HepG2 (cell line): ENCODE data around the gene GGTLC2. TPM values are rescaled to one million over a fixed set of nuclear protein-coding genes. Genes with fewer than 3 reads are reported as not detected.

Source experiments
- ATAC-seq: fragments of 200-7000 bp; cut with Tn5 transposase; 3 replicates; pipeline ENCODE4 v1.9.1; 2020; ENCODE audit warnings: mild to moderate bottlenecking, moderate library complexity
- BruUV-seq: library from RNA; stranded (reverse); fragments of 400-500 nt; replicated peaks from 2 replicates; lab custom pipeline; 2021; lab: Mats Ljungman, UMichigan
- CTCF ChIA-PET: fragments of 300-600 bp; formaldehyde crosslinking; extraction: SDS; loops from one replicate; lab custom pipeline; 2021; ENCODE audit warnings: low total read pairs, inconsistent platforms, low intra/inter-chr PET ratio; lab: Yijun Ruan, JAX
- POLR2A ChIA-PET: fragments of 350-600 bp; sonication (Branson Sonifier 250); formaldehyde crosslinking; loops from one replicate; lab custom pipeline; 2020; ENCODE audit warnings: antibody characterized with exemption, inconsistent platforms; lab: Yijun Ruan, JAX
- DNase-seq: peaks from one replicate; pipeline ENCODE4 v3.0.0-alpha.2; 2015; ENCODE audit warnings: low spot score
- FAIRE-seq: peaks from 3 replicates; lab custom pipeline; 2011; peaks lifted over from hg19 to GRCh38; lab: Jason Lieb, UNC
- H2AFZ ChIP-seq: one replicate; pipeline ENCODE4 v1.6.1; 2011; ENCODE audit warnings: low read length, inconsistent platforms
- H3K27ac ChIP-seq: fragments of 300-600 bp; 3 replicates; pipeline ENCODE4 v1.8.0; 2011; ENCODE audit warnings: mixed run types, mild to moderate bottlenecking, mixed read lengths, low read length, inconsistent platforms; ENCODE audit not compliant: insufficient read depth; ENCODE audit errors: extremely low read length
- H3K27me3 ChIP-seq, 2 experiments: fragments of 200-600 bp in 1 of 2; 2 replicates in 1 of 2; 3 replicates in 1 of 2; pipeline versions ENCODE4 v1.6.0 to v1.8.0; 2011; ENCODE audit warnings: low read length in 2 of 2, mild to moderate bottlenecking in 2 of 2, moderate library complexity in 2 of 2, inconsistent platforms in 1 of 2; ENCODE audit not compliant: insufficient read depth in 2 of 2, control insufficient read depth in 1 of 2
- H3K36me3 ChIP-seq, 2 experiments: fragments of 200-600 bp in 1 of 2; replicated peaks in 1 of 2; 2 replicates in 1 of 2; 3 replicates in 1 of 2; pipeline versions ENCODE4 v1.5.1 to v1.8.0; 2011; ENCODE audit warnings: low read length in 2 of 2, inconsistent platforms in 1 of 2; ENCODE audit not compliant: insufficient read depth in 2 of 2, control insufficient read depth in 1 of 2
- H3K4me1 ChIP-seq: 2 replicates; pipeline ENCODE4 v1.5.1; 2012; ENCODE audit warnings: low read length, inconsistent platforms; ENCODE audit not compliant: insufficient read depth
- H3K4me2 ChIP-seq: 2 replicates; pipeline ENCODE4 v1.6.0; 2011; ENCODE audit warnings: low read depth, low read length, inconsistent platforms
- H3K4me3 ChIP-seq, 3 experiments: fragments of 200-600 bp in 1 of 3; sonication (generic), shearing (Covaris generic) in 1 of 3; replicated peaks in 1 of 3; 2 replicates each; pipeline ENCODE4 v1.5.1; 2011 to 2016; ENCODE audit warnings: low read length in 3 of 3, inconsistent platforms in 2 of 3, low read depth in 2 of 3, mild to moderate bottlenecking in 2 of 3, control low read depth in 1 of 3, mixed read lengths in 1 of 3; ENCODE audit not compliant: insufficient read depth in 1 of 3
- H3K79me2 ChIP-seq: one replicate; pipeline ENCODE4 v1.6.1; 2011; ENCODE audit warnings: low read length, inconsistent platforms; ENCODE audit not compliant: insufficient read depth
- H3K9ac ChIP-seq: 2 replicates; pipeline ENCODE4 v1.6.0; 2011; ENCODE audit warnings: mild to moderate bottlenecking, low read depth, low read length, inconsistent platforms; ENCODE audit not compliant: insufficient read depth
- H3K9me3 ChIP-seq: 2 replicates; pipeline ENCODE4 v1.5.1; 2012; ENCODE audit warnings: mild to moderate bottlenecking, low read length
- H4K20me1 ChIP-seq: 2 replicates; pipeline ENCODE4 v1.6.0; 2011; ENCODE audit warnings: inconsistent platforms, mild to moderate bottlenecking, low read length, moderate library complexity; ENCODE audit not compliant: insufficient read depth
- CBFB ChIP-seq: sonication (generic); formaldehyde crosslinking; IDR thresholded peaks from 2 replicates; pipeline ENCODE4 v1.4.0; 2020; ENCODE audit warnings: missing genetic modification reagents
- ELF4 ChIP-seq: sonication (generic); formaldehyde crosslinking; IDR thresholded peaks from 2 replicates; pipeline ENCODE4 v1.5.0; 2020; ENCODE audit warnings: missing genetic modification reagents, mild to moderate bottlenecking, moderate library complexity, borderline replicate concordance
- KIAA2018 ChIP-seq: sonication (generic); formaldehyde crosslinking; IDR thresholded peaks from 2 replicates; pipeline ENCODE4 v1.5.0; 2020; ENCODE audit warnings: mild to moderate bottlenecking, missing genetic modification reagents, borderline replicate concordance
- MZF1 ChIP-seq: sonication (generic); formaldehyde crosslinking; IDR thresholded peaks from 2 replicates; pipeline ENCODE4 v1.8.1; 2023; ENCODE audit warnings: mild to moderate bottlenecking, missing genetic modification reagents, borderline replicate concordance
- RBFOX2 ChIP-seq: fragments of 200-400 bp; formaldehyde crosslinking; IDR thresholded peaks from 2 replicates; pipeline ENCODE4 v1.6.1; 2017; ENCODE audit warnings: low read depth, mild to moderate bottlenecking, low read length
- SKI ChIP-seq: fragments of 450-650 bp; IDR thresholded peaks from one replicate; pipeline ENCODE4 v1.6.1; 2018; ENCODE audit warnings: mild to moderate bottlenecking; ENCODE audit not compliant: partially characterized antibody
- ZNF253 ChIP-seq: sonication (generic); formaldehyde crosslinking; IDR thresholded peaks from 2 replicates; pipeline ENCODE4 v1.8.0; 2022; ENCODE audit warnings: mild to moderate bottlenecking, missing genetic modification reagents, borderline replicate concordance
- ZNF468 ChIP-seq: sonication (generic); formaldehyde crosslinking; IDR thresholded peaks from 2 replicates; pipeline ENCODE4 v1.8.0; 2022; ENCODE audit warnings: mild to moderate bottlenecking, moderate library complexity, missing genetic modification reagents
- ZNF552 ChIP-seq: sonication (generic); formaldehyde crosslinking; IDR thresholded peaks from 2 replicates; pipeline ENCODE4 v1.9.0; 2022; ENCODE audit warnings: missing genetic modification reagents, mild to moderate bottlenecking, borderline replicate concordance
- WGBS: methylation state at CpG from one replicate; pipeline ENCODE4 v1.1.6; 2017; ENCODE audit warnings: low lambda C conversion rate; 5-methylcytosine and 5-hydroxymethylcytosine counted together
- in situ Hi-C: cut with HindIII; loops from 2 replicates; pipeline ENCODE4 v1.10.0; 2017; ENCODE audit warnings: low pct_unique_long_range_greater_than_20kb; ENCODE audit not compliant: extremely low pct_ligation_motif_present
- intact Hi-C: fragments of 100-400 bp; cut with micrococcal nuclease; formaldehyde crosslinking; loops from one replicate; pipeline ENCODE4 v1.10.0; 2022; ENCODE audit not compliant: unreplicated experiment
- polyA plus RNA-seq, 8 experiments: library from polyadenylated mRNA; depleted of rRNA in 3 of 8; stranded (reverse) in 7 of 8; unstranded in 1 of 8; fragments of >200 nt; fragmentation: Illumina TruSeq in 4 of 8; extraction: Trizol in 4 of 8; gene quantifications; 2 replicates each; pipeline versions ENCODE4 v1.2.1 to v1.2.3, GENCODE V29; 2011 to 2016; ENCODE audit warnings: low read depth in 4 of 8, missing spikeins in 1 of 8, mixed read lengths in 1 of 8; ENCODE audit not compliant: insufficient read depth in 1 of 8
- total RNA-seq, 5 experiments: library from RNA; depleted of rRNA; stranded (reverse); fragments of >200 nt; fragmentation: Illumina TruSeq; extraction: Trizol; gene quantifications; 2 replicates each; pipeline ENCODE4 v1.2.3, GENCODE V29; 2016; ENCODE audit warnings: low read depth in 1 of 5
- TF ChIP-seq, protein P1 (sequence below): sonication (generic); formaldehyde crosslinking; IDR thresholded peaks from 2 replicates; pipeline ENCODE4 v1.8.1; 2023; ENCODE audit warnings: mild to moderate bottlenecking, missing genetic modification reagents
- TF ChIP-seq, protein P2 (sequence below), 2 experiments: fragments of 450-650 bp in 1 of 2; sonication (generic) in 1 of 2; formaldehyde crosslinking; IDR thresholded peaks; 2 replicates each; pipeline versions ENCODE4 v1.5.0 to v1.8.0; 2020 to 2022; ENCODE audit warnings: mild to moderate bottlenecking in 1 of 2, missing genetic modification reagents in 1 of 2
- TF ChIP-seq, protein P3 (sequence below): sonication (generic); formaldehyde crosslinking; IDR thresholded peaks from 2 replicates; pipeline ENCODE4 v1.4.0; 2020; ENCODE audit warnings: missing genetic modification reagents

Gene GGTLC2
- total and polyA plus RNA-seq, 2 of the 13 experiments (the other 11 are each of a cell fraction or from before 2014, with no cell fraction given) = not detected

- intact Hi-C loops (no loop called here), in situ Hi-C loops (no loop called here)
- peaks cover 1 to 18% of the 10 kb centered on the region in 2 experiments; a peak in 3 of 5 replicates for H3K27me3 ChIP-seq
- no peak overlapping the region for H3K27ac ChIP-seq
- H3K4me3 ChIP-seq = no peak overlapping the region
- DNase-seq (no peak), ATAC-seq (no peak), FAIRE-seq (no peak)
- no peaks in the 10 kb centered on the region for H3K4me1 ChIP-seq
- no peaks in the 10 kb centered on the region for H3K79me2 ChIP-seq
- ChIA-PET CTCF (no interaction called here), POLR2A (no interaction called here)
- H3K36me3 ChIP-seq = no peaks in the 10 kb centered on the region
- H3K9ac ChIP-seq = no peak overlapping the region
- H4K20me1 ChIP-seq = 0 out of 2 replicates have a peak, but pooled peaks cover 3% of the 10 kb centered on the region
- WGBS = no CpG with 5 or more reads among the region's 2 CpGs
- no TSS peak for BruUV-seq
- H3K4me2 ChIP-seq = no peak overlapping the region
- no peaks in the 10 kb centered on the region for H3K9me3 ChIP-seq
- H2AFZ ChIP-seq = no peak overlapping the region
- TF ChIP-seq ZNF253 (CRISPR knock-in tag) = no peak
- TF ChIP-seq ZNF468 (CRISPR knock-in tag) = no peak
- TF ChIP-seq RBFOX2 = no peak
- TF ChIP-seq, protein P1, sequence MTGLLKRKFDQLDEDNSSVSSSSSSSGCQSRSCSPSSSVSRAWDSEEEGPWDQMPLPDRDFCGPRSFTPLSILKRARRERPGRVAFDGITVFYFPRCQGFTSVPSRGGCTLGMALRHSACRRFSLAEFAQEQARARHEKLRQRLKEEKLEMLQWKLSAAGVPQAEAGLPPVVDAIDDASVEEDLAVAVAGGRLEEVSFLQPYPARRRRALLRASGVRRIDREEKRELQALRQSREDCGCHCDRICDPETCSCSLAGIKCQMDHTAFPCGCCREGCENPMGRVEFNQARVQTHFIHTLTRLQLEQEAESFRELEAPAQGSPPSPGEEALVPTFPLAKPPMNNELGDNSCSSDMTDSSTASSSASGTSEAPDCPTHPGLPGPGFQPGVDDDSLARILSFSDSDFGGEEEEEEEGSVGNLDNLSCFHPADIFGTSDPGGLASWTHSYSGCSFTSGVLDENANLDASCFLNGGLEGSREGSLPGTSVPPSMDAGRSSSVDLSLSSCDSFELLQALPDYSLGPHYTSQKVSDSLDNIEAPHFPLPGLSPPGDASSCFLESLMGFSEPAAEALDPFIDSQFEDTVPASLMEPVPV (CRISPR knock-in tag) = no peak
- no peak for TF ChIP-seq CBFB (CRISPR knock-in tag)
- no peak for TF ChIP-seq SKI
- TF ChIP-seq, protein P2, sequence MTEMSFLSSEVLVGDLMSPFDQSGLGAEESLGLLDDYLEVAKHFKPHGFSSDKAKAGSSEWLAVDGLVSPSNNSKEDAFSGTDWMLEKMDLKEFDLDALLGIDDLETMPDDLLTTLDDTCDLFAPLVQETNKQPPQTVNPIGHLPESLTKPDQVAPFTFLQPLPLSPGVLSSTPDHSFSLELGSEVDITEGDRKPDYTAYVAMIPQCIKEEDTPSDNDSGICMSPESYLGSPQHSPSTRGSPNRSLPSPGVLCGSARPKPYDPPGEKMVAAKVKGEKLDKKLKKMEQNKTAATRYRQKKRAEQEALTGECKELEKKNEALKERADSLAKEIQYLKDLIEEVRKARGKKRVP (CRISPR knock-in tag; IDR thresholded peaks at IDR 0.05) = no peak
- TF ChIP-seq ELF4 (CRISPR knock-in tag) = no peak
- TF ChIP-seq, protein P3, sequence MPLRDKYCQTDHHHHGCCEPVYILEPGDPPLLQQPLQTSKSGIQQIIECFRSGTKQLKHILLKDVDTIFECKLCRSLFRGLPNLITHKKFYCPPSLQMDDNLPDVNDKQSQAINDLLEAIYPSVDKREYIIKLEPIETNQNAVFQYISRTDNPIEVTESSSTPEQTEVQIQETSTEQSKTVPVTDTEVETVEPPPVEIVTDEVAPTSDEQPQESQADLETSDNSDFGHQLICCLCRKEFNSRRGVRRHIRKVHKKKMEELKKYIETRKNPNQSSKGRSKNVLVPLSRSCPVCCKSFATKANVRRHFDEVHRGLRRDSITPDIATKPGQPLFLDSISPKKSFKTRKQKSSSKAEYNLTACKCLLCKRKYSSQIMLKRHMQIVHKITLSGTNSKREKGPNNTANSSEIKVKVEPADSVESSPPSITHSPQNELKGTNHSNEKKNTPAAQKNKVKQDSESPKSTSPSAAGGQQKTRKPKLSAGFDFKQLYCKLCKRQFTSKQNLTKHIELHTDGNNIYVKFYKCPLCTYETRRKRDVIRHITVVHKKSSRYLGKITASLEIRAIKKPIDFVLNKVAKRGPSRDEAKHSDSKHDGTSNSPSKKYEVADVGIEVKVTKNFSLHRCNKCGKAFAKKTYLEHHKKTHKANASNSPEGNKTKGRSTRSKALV (CRISPR knock-in tag) = no peak
- TF ChIP-seq MZF1 (CRISPR knock-in tag) = no peak
- no peak for TF ChIP-seq ZNF552 (CRISPR knock-in tag)
- TF ChIP-seq KIAA2018 (CRISPR knock-in tag) = no peak
Observed at GRCh38 chr22:22673628-22674027, 29.2 kb downstream of the GGTLC2 start.
